ELR (cell line): ENCODE results near the gene CHKA.

Experiments
- DNase-seq: peaks from one replicate; pipeline ENCODE4 v3.0.0-alpha.2; 2015; ENCODE audit warnings: low read depth

Gene CHKA

GRCh38 chr11:68044145-68044813 is 76.9 kb downstream of the CHKA start:
- no peak for DNase-seq

- peak; percentile 95 for DNase-seq
Observed at GRCh38 chr11:68043349-68044144, 77.6 kb downstream of the CHKA start.

GRCh38 chr11:68043029-68043348 is 78.2 kb downstream of the CHKA start:
- peak; percentile 42 for DNase-seq

GRCh38 chr11:68042219-68043028 is 78.8 kb downstream of the CHKA start:
- DNase-seq = peak; percentile 27

GRCh38 chr11:68041617-68042218 is 79.5 kb downstream of the CHKA start:
- no peak for DNase-seq

- no peak for DNase-seq
Observed at GRCh38 chr11:68040957-68041591, 80.1 kb downstream of the CHKA start.

- DNase-seq = peak; percentile 82
Observed at GRCh38 chr11:68040101-68040956, 80.9 kb downstream of the CHKA start.

- peak; percentile 40 for DNase-seq
Observed at GRCh38 chr11:68039526-68040086, 81.6 kb downstream of the CHKA start.

GRCh38 chr11:68038718-68039525 is 82.3 kb downstream of the CHKA start, which contains the start of gene TCIRG1:
Gene TCIRG1 (plus strand): TSS chr11:68039025. CDS start chr11:68041272, 2,247 bp downstream.
- peak; percentile 88 for DNase-seq

GRCh38 chr11:68038226-68038717 is 82.9 kb downstream of the CHKA start:
- no peak for DNase-seq

GRCh38 chr11:68037411-68038225 is 83.6 kb downstream of the CHKA start:
- no peak for DNase-seq

GRCh38 chr11:68036717-68037239 is 84.4 kb downstream of the CHKA start:
- no peak for DNase-seq

- DNase-seq = no peak
Observed at GRCh38 chr11:68036141-68036716, 85.0 kb downstream of the CHKA start.

- DNase-seq = no peak
Observed at GRCh38 chr11:68035266-68035876, 85.8 kb downstream of the CHKA start.

GRCh38 chr11:68033708-68034045 is 87.5 kb downstream of the CHKA start:
- no peak for DNase-seq

GRCh38 chr11:68032997-68033707 is 88.0 kb downstream of the CHKA start:
- DNase-seq = no peak

- DNase-seq = no peak
Observed at GRCh38 chr11:68032003-68032402, 89.2 kb downstream of the CHKA start.
